GM23248 (cell line): ENCODE results near the gene HERPUD1. TPM values are rescaled to one million over a fixed set of nuclear protein-coding genes. Genes with fewer than 3 reads are reported as not detected.

Experiments used
- DNase-seq: peaks from one replicate; pipeline ENCODE4 v3.0.0-alpha.2; 2015
- H2AFZ ChIP-seq: fragments of 200-600 bp; sonication (generic); 2 replicates; pipeline ENCODE4 v1.6.1; 2016; ENCODE audit warnings: antibody characterized with exemption
- H3F3A ChIP-seq: fragments of 200-600 bp; sonication (generic); 2 replicates; pipeline ENCODE4 v1.6.1; 2016; ENCODE audit warnings: mild to moderate bottlenecking, antibody characterized with exemption, mixed run types; ENCODE audit not compliant: insufficient read depth
- H3K27ac ChIP-seq: fragments of 200-600 bp; sonication (generic); 2 replicates; pipeline ENCODE4 v1.5.1; 2016; ENCODE audit warnings: mild to moderate bottlenecking
- H3K27me3 ChIP-seq: fragments of 200-600 bp; sonication (generic); replicated peaks from 2 replicates; pipeline ENCODE4 v1.6.1; 2016; ENCODE audit warnings: mild to moderate bottlenecking; ENCODE audit not compliant: insufficient read depth
- H3K36me3 ChIP-seq: fragments of 200-600 bp; sonication (generic); 2 replicates; pipeline ENCODE4 v1.6.1; 2016; ENCODE audit warnings: low read depth, mild to moderate bottlenecking
- H3K4me1 ChIP-seq: fragments of 200-600 bp; sonication (generic); 2 replicates; pipeline ENCODE4 v1.6.1; 2016; ENCODE audit warnings: mild to moderate bottlenecking; ENCODE audit not compliant: insufficient read depth
- H3K4me2 ChIP-seq: fragments of 200-600 bp; sonication (generic); one replicate; pipeline ENCODE4 v1.6.1; 2016; ENCODE audit warnings: mild to moderate bottlenecking; ENCODE audit not compliant: unreplicated experiment
- H3K4me3 ChIP-seq: fragments of 200-600 bp; sonication (generic); 2 replicates; pipeline ENCODE4 v1.5.1; 2016; ENCODE audit warnings: mild to moderate bottlenecking
- H3K79me2 ChIP-seq: fragments of 200-600 bp; sonication (generic); 2 replicates; pipeline ENCODE4 v1.6.1; 2016; ENCODE audit warnings: mild to moderate bottlenecking; ENCODE audit not compliant: insufficient read depth
- H3K9ac ChIP-seq: fragments of 200-600 bp; sonication (generic); 2 replicates; pipeline ENCODE4 v1.6.1; 2016; ENCODE audit warnings: mild to moderate bottlenecking
- H3K9me2 ChIP-seq: fragments of 200-600 bp; sonication (generic); 2 replicates; pipeline ENCODE4 v1.6.1; 2016; ENCODE audit warnings: mixed run types, mild to moderate bottlenecking, moderate library complexity; ENCODE audit not compliant: insufficient read depth
- H3K9me3 ChIP-seq: fragments of 200-600 bp; sonication (generic); one replicate; pipeline ENCODE4 v1.6.1; 2017; ENCODE audit warnings: low read depth
- H4K20me1 ChIP-seq: fragments of 200-600 bp; sonication (generic); 2 replicates; pipeline ENCODE4 v1.6.0; 2016; ENCODE audit not compliant: insufficient read depth
- EZH2 ChIP-seq: fragments of 200-600 bp; sonication (generic); IDR thresholded peaks from 2 replicates; pipeline ENCODE4 v1.6.1; 2018; ENCODE audit warnings: antibody characterized with exemption, mild to moderate bottlenecking; ENCODE audit not compliant: insufficient read depth, poor library complexity, severe bottlenecking
- EZH2phosphoT487 ChIP-seq: fragments of 200-600 bp; sonication (generic); IDR thresholded peaks from 2 replicates; pipeline ENCODE4 v1.6.1; 2018; ENCODE audit warnings: antibody characterized with exemption, moderate library complexity, mild to moderate bottlenecking, low read depth; ENCODE audit not compliant: insufficient read depth
- WGBS, 2 experiments: methylation state at CpG; one replicate each; pipeline ENCODE4 v1.1.6; 2015 to 2017; ENCODE audit warnings: low lambda C conversion rate in 2 of 2, low coverage in 1 of 2; ENCODE audit errors: missing lambda C conversion rate in 2 of 2; 5-methylcytosine and 5-hydroxymethylcytosine counted together
- in situ Hi-C: fragments of 300-500 bp; cut with MboI; formaldehyde crosslinking; loops from 2 replicates; pipeline ENCODE4 v1.15.0; 2020
- polyA plus RNA-seq: library from polyadenylated mRNA; unstranded; fragments of >200 nt; fragmentation: Nextera tagmentation; extraction: Ambion mirVana; gene quantifications from 2 replicates; pipeline ENCODE4 v1.2.1, GENCODE V29; 2016
- total RNA-seq: library from RNA; depleted of rRNA; stranded (reverse); fragments of >200 nt; shearing (Covaris generic); gene quantifications from 2 replicates; pipeline ENCODE4 v1.2.3, GENCODE V29; 2014

The HERPUD1 gene
- total and polyA plus RNA-seq, 2 experiments from 2014 or later: 218 to 299 TPM

- no peak for TF ChIP-seq EZH2phosphoT487
- TF ChIP-seq EZH2: no peak
- Histone ChIP-seq H3K27me3 (no peaks in the 10 kb centered on the region), H3F3A (peaks cover 13% of the 10 kb centered on the region), H3K9me3 (no peaks in the 10 kb centered on the region), H3K36me3 (no peaks in the 10 kb centered on the region), H3K9me2 (no peaks in the 10 kb centered on the region), H3K79me2 (no peaks in the 10 kb centered on the region), H3K4me2 (no peak overlapping the region), H2AFZ (no peak overlapping the region), H3K4me1 (peaks cover 17% of the 10 kb centered on the region), H3K27ac (no peak overlapping the region), H4K20me1 (no peaks in the 10 kb centered on the region), H3K4me3 (no peak overlapping the region), H3K9ac (no peak overlapping the region)
- DNase-seq: no peak
- 78 to 82% methylated on average over 3 of the region's 3 CpGs for WGBS, 2 experiments
- in situ Hi-C loops: no loop called here
Observed at GRCh38 chr16:56961386-56961785, 29.4 kb downstream of the HERPUD1 start.

GRCh38 chr16:56961851-56962281 is 29.9 kb downstream of the HERPUD1 start, which contains the start of gene CETP:
TSS of gene CETP (plus strand) at chr16:56961950. CDS start at chr16:56961980, 30 bp downstream.
- Histone ChIP-seq H3K27ac (no peak within 1 kb of the TSS), H3K9ac (no peak within 1 kb of the TSS), H3K4me3 (no peak within 1 kb of the TSS), H4K20me1 (no peaks in the 10 kb centered on the region), H3K4me2 (no peak within 1 kb of the TSS), H3K9me3 (no peaks in the 10 kb centered on the region), H3K27me3 (no peaks in the 10 kb centered on the region), H3K36me3 (no peaks in the 10 kb centered on the region), H3K79me2 (no peaks in the 10 kb centered on the region), H2AFZ (no peak within 1 kb of the TSS), H3K9me2 (no peaks in the 10 kb centered on the region), H3K4me1 (peaks cover 17% of the 10 kb centered on the region), H3F3A (peaks cover 13% of the 10 kb centered on the region)
- in situ Hi-C loops: no loop called here
- no peak for DNase-seq
- WGBS, 2 experiments: 88 to 91% methylated on average over 12 of the region's 12 CpGs
- TF ChIP-seq EZH2: no peak
- no peak for TF ChIP-seq EZH2phosphoT487

GRCh38 chr16:56964243-56965148 is 32.6 kb downstream of the HERPUD1 start:
- Histone ChIP-seq H3K36me3 (no peaks in the 10 kb centered on the region), H3K9me3 (no peaks in the 10 kb centered on the region), H3K4me1 (peaks cover 17% of the 10 kb centered on the region), H3K79me2 (no peaks in the 10 kb centered on the region), H3K9me2 (no peaks in the 10 kb centered on the region), H4K20me1 (no peaks in the 10 kb centered on the region), H2AFZ (no peak overlapping the region), H3K27ac (peak overlapping the region; percentile 76), H3K4me2 (no peak overlapping the region), H3K9ac (no peak overlapping the region), H3K27me3 (no peaks in the 10 kb centered on the region), H3F3A (peaks cover 13% of the 10 kb centered on the region), H3K4me3 (no peak overlapping the region)
- in situ Hi-C loops: no loop called here
- DNase-seq: peak; percentile 82
- 47 to 50% methylated on average over 29 to 30 of the region's 30 CpGs for WGBS, 2 experiments
- TF ChIP-seq EZH2phosphoT487: 0 out of 2 replicates have a peak, but pooled peaks have one; percentile 67
- no peak for TF ChIP-seq EZH2

GRCh38 chr16:56965149-56966092 is 33.5 kb downstream of the HERPUD1 start:
- in situ Hi-C loops: no loop called here
- Histone ChIP-seq H3K9me3 (no peaks in the 10 kb centered on the region), H3K27me3 (no peaks in the 10 kb centered on the region), H3K9ac (peak overlapping the region; percentile 36), H3K9me2 (no peaks in the 10 kb centered on the region), H3F3A (peaks cover 13% of the 10 kb centered on the region), H2AFZ (0 out of 2 replicates have a peak overlapping the region, but pooled peaks have one; percentile 23), H3K27ac (peak overlapping the region; percentile 76), H4K20me1 (no peaks in the 10 kb centered on the region), H3K79me2 (no peaks in the 10 kb centered on the region), H3K4me3 (no peak overlapping the region), H3K4me2 (peak overlapping the region; percentile 32), H3K4me1 (peaks cover 17% of the 10 kb centered on the region), H3K36me3 (no peaks in the 10 kb centered on the region)
- peak; percentile 42 for DNase-seq
- 76 to 79% methylated on average over 12 of the region's 12 CpGs for WGBS, 2 experiments
- no peak for TF ChIP-seq EZH2
- TF ChIP-seq EZH2phosphoT487: no peak
